Kasumi-1 (cell line): ENCODE results near the gene PCDHB3.
"Not testable (repeated sequence)": the region's sequence is repeated elsewhere in the genome, so short reads cannot be mapped to it uniquely, and the experiment has no call there.

Source experiments
- DNase-seq, 2 experiments: peaks; one replicate each; lab custom pipeline; 2025; lab: John Stamatoyannopoulos, UW

PCDHB3 gene

DNA sequence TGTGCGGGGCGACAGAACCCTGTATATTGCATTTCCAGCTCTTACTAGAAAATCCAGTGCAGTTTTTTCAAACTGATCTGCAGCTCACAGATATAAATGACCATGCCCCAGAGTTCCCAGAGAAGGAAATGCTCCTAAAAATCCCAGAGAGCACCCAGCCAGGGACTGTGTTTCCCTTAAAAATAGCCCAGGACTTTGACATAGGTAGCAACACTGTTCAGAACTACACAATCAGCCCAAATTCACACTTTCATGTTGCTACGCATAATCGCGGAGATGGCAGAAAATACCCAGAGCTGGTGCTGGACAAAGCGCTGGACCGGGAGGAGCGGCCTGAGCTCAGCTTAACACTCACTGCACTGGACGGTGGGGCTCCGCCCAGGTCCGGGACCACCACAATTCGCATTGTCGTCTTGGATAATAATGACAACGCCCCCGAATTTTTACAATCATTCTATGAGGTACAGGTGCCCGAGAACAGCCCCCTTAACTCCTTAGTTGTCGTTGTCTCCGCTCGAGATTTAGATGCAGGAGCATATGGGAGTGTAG, 35.5 kb downstream of the PCDHB3 start:
- no peak for DNase-seq

DNA sequence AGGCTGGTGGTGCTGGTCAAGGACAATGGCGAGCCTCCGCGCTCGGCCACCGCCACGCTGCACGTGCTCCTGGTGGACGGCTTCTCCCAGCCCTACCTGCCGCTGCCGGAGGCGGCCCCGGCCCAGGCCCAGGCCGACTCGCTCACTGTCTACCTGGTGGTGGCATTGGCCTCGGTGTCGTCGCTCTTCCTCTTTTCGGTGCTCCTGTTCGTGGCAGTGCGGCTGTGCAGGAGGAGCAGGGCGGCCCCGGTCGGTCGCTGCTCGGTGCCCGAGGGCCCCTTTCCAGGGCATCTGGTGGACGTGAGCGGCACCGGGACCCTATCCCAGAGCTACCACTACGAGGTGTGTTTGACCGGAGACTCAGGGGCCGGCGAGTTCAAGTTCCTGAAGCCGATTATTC, 37.1 kb downstream of the PCDHB3 start:
- DNase-seq = not testable (repeated sequence)

DNA sequence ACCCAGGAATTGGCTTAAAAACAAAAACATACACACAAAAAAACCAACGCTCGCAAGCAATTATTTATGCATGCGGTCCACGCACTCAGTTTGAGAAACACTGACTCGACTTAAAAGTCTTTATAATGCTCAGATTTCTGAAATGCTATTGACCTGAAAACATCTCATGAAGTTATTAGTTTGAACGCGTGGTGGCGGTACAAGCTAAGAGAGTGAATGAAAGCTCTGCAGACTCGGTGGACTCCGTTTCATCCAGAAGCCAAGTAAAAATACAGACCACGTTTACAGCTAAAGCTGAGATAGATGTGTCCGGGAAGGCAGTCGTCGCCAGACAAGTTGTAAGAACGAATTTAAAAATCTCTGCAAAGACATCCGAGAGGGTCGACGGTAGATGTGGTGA, 49.5 kb downstream of the PCDHB3 start, which contains the start of gene PCDHB6:
TSS of gene PCDHB6 (plus strand) at position 246 of the 400 bp plus-strand sequence. CDS start 201 bp downstream, outside the sequence.
- no peak for DNase-seq

DNA sequence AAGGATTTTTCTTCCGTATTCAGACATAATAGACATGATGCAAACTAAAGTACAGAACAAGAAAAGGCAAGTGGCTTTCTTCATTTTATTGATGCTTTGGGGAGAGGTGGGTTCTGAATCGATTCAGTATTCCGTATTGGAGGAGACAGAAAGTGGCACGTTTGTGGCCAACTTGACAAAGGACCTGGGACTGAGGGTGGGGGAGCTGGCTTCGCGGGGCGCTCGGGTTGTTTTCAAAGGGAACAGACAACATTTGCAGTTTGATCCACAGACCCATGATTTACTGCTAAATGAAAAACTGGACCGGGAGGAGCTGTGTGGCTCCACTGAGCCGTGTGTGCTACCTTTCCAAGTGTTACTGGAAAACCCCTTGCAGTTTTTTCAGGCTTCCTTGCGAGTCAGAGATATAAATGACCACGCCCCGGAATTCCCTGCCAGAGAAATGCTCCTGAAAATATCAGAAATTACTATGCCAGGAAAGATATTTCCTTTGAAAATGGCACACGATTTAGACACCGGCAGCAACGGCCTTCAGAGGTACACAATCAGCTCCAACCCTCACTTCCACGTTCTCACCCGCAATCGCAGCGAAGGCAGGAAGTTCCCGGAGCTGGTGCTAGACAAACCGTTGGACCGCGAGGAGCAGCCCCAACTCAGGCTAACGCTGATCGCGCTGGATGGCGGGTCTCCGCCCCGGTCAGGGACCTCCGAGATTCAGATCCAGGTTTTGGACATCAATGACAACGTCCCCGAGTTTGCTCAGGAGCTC, 50.1 kb downstream of the PCDHB3 start:
- DNase-seq = no peak

DNA sequence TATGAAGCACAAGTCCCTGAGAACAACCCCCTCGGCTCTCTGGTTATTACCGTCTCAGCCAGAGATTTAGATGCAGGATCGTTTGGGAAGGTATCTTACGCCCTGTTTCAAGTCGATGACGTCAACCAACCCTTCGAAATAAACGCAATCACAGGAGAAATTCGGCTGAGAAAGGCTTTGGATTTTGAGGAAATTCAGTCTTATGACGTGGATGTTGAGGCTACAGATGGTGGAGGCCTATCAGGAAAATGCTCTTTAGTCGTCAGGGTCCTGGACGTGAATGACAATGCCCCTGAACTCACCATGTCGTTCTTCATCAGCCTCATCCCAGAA, 50.7 kb downstream of the PCDHB3 start:
- no peak for DNase-seq

DNA sequence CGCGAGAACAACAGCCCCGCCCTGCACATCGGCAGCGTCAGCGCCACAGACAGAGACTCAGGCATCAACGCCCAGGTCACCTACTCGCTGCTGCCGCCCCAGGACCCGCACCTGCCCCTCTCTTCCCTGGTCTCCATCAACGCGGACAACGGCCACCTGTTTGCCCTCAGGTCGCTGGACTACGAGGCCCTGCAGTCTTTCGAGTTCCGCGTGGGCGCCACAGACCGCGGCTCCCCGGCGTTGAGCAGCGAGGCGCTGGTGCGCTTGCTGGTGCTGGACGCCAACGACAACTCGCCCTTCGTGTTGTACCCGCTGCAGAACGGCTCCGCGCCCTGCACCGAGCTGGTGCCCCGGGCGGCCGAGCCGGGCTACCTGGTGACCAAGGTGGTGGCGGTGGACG, 51.4 kb downstream of the PCDHB3 start:
- not testable (repeated sequence) for DNase-seq

DNA sequence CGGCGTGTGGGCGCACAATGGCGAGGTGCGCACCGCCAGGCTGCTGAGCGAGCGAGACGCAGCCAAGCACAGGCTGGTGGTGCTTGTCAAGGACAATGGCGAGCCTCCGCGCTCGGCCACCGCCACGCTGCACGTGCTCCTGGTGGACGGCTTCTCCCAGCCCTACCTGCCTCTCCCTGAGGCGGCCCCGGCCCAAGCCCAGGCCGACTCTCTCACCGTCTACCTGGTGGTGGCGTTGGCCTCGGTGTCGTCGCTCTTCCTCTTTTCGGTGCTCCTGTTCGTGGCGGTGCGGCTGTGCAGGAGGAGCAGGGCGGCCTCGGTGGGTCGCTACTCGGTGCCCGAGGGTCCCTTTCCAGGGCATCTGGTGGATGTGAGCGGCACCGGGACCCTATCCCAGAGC, 51.8 kb downstream of the PCDHB3 start:
- DNase-seq = not testable (repeated sequence)
